ENCODE results near the gene TBC1D4. TPM values are rescaled to one million over a fixed set of nuclear protein-coding genes. Genes with fewer than 3 reads are reported as not detected.

The TBC1D4 gene
- polyA plus RNA-seq, 1 donor from 2014 or later = 3.9 TPM

DNA sequence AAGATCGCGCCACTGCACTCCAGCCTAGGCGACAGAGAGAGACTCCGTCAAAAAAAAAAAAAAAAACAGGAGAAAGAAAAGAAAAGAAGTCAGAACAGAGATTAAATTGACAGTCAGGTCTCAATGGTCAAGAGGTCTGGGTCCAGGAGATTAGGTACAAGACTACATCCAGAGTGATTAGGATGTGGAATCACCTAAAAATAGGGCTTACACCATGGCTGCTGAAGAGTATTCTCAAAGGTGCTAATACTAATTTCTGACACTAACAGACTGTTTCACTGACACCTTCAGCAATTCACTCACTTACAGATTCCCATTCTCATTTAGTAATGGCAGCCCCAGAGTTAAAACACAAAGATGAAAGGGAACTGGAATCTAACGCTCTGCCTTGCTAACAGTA, 91.7 kb downstream of the TBC1D4 start:
- Histone ChIP-seq H4K20me1 (ENCODE audit: insufficient read depth) (no peaks in the 10 kb centered on the region), H3K9me2 (ENCODE audit: insufficient read depth, low read length) (no peaks in the 10 kb centered on the region), H3K27ac (ENCODE audit: low read length) (no peak overlapping the region), H3K9me3 (ENCODE audit: low read length) (no peaks in the 10 kb centered on the region), H3K9ac (ENCODE audit: low read length) (no peak overlapping the region), H3F3A (ENCODE audit: insufficient read depth, low read length, poor library complexity, severe bottlenecking) (no peaks in the 10 kb centered on the region), H3K36me3 (ENCODE audit: insufficient read depth, low read length) (no peaks in the 10 kb centered on the region), H3K27me3 (ENCODE audit: insufficient read depth, low read depth, low read length) (no peaks in the 10 kb centered on the region), H3K79me2 (replicated peaks; ENCODE audit: insufficient read depth, low read length) (no peaks in the 10 kb centered on the region), H2AFZ (ENCODE audit: low read depth, low read length) (no peak overlapping the region), H3K4me2 (ENCODE audit: low read length) (no peak overlapping the region), H3K4me3 (ENCODE audit: low read length) (no peak overlapping the region)
- TF ChIP-seq EP300 (conservative IDR thresholded peaks at IDR 0.05; ENCODE audit: poor library complexity, severe bottlenecking) (no peak), TAF1 (IDR thresholded peaks at IDR 0.05; ENCODE audit: low read depth) (no peak), POLR2AphosphoS5 (IDR thresholded peaks at IDR 0.05) (no peak), MXI1 (conservative IDR thresholded peaks at IDR 0.05; ENCODE audit: poor library complexity, severe bottlenecking) (no peak), SMC3 (conservative IDR thresholded peaks at IDR 0.05; ENCODE audit: poor library complexity) (no peak), RAD21 (conservative IDR thresholded peaks at IDR 0.05) (no peak), EZH2 (IDR thresholded peaks at IDR 0.05; ENCODE audit: borderline replicate concordance, insufficient read depth, low read length, poor library complexity, severe bottlenecking) (no peak)
- TF ChIP-seq, protein P1, sequence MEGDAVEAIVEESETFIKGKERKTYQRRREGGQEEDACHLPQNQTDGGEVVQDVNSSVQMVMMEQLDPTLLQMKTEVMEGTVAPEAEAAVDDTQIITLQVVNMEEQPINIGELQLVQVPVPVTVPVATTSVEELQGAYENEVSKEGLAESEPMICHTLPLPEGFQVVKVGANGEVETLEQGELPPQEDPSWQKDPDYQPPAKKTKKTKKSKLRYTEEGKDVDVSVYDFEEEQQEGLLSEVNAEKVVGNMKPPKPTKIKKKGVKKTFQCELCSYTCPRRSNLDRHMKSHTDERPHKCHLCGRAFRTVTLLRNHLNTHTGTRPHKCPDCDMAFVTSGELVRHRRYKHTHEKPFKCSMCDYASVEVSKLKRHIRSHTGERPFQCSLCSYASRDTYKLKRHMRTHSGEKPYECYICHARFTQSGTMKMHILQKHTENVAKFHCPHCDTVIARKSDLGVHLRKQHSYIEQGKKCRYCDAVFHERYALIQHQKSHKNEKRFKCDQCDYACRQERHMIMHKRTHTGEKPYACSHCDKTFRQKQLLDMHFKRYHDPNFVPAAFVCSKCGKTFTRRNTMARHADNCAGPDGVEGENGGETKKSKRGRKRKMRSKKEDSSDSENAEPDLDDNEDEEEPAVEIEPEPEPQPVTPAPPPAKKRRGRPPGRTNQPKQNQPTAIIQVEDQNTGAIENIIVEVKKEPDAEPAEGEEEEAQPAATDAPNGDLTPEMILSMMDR (IDR thresholded peaks at IDR 0.05; ENCODE audit: poor library complexity, severe bottlenecking) = no peak
- TF ChIP-seq, protein P2, sequence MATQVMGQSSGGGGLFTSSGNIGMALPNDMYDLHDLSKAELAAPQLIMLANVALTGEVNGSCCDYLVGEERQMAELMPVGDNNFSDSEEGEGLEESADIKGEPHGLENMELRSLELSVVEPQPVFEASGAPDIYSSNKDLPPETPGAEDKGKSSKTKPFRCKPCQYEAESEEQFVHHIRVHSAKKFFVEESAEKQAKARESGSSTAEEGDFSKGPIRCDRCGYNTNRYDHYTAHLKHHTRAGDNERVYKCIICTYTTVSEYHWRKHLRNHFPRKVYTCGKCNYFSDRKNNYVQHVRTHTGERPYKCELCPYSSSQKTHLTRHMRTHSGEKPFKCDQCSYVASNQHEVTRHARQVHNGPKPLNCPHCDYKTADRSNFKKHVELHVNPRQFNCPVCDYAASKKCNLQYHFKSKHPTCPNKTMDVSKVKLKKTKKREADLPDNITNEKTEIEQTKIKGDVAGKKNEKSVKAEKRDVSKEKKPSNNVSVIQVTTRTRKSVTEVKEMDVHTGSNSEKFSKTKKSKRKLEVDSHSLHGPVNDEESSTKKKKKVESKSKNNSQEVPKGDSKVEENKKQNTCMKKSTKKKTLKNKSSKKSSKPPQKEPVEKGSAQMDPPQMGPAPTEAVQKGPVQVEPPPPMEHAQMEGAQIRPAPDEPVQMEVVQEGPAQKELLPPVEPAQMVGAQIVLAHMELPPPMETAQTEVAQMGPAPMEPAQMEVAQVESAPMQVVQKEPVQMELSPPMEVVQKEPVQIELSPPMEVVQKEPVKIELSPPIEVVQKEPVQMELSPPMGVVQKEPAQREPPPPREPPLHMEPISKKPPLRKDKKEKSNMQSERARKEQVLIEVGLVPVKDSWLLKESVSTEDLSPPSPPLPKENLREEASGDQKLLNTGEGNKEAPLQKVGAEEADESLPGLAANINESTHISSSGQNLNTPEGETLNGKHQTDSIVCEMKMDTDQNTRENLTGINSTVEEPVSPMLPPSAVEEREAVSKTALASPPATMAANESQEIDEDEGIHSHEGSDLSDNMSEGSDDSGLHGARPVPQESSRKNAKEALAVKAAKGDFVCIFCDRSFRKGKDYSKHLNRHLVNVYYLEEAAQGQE (IDR thresholded peaks at IDR 0.05; ENCODE audit: borderline replicate concordance) = no peak

DNA sequence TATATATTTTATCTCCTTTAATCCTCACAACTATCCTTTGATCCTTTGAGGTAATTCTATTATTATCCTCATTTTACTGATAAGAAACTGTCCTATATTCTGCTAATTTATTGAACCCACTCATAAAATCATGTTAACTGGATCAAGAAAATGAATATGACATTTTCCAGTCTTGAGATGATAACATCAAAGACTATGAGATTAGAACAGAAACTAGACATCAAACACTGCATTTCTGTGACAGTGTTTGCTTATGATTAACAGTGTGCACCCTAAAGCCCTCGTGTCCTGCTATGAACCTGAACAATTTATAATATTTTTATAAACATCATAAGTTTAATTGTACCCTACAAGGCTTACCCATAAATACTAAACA, 96.3 kb downstream of the TBC1D4 start:
- no peaks in the 10 kb centered on the region for H3K36me3 ChIP-seq (ENCODE audit: insufficient read depth, low read length)
- H3K9ac ChIP-seq (ENCODE audit: low read length) = no peak overlapping the region
- H3K4me3 ChIP-seq (ENCODE audit: low read length) = no peak overlapping the region
- H3K9me2 ChIP-seq (ENCODE audit: insufficient read depth, low read length) = no peaks in the 10 kb centered on the region
- no peak overlapping the region for H3K4me2 ChIP-seq (ENCODE audit: low read length)
- H3F3A ChIP-seq (ENCODE audit: insufficient read depth, low read length, poor library complexity, severe bottlenecking) = no peaks in the 10 kb centered on the region
- no peaks in the 10 kb centered on the region for H4K20me1 ChIP-seq (ENCODE audit: insufficient read depth)
- H2AFZ ChIP-seq (ENCODE audit: low read depth, low read length) = no peak overlapping the region
- TF ChIP-seq, protein P1 (IDR thresholded peaks at IDR 0.05; ENCODE audit: poor library complexity, severe bottlenecking) = no peak
- TF ChIP-seq EP300 (conservative IDR thresholded peaks at IDR 0.05; ENCODE audit: poor library complexity, severe bottlenecking) = no peak
- no peak for TF ChIP-seq SMC3 (conservative IDR thresholded peaks at IDR 0.05; ENCODE audit: poor library complexity)
- TF ChIP-seq, protein P2 (IDR thresholded peaks at IDR 0.05; ENCODE audit: borderline replicate concordance) = no peak
- TF ChIP-seq TAF1 (IDR thresholded peaks at IDR 0.05; ENCODE audit: low read depth) = no peak
- no peak for TF ChIP-seq EZH2 (IDR thresholded peaks at IDR 0.05; ENCODE audit: borderline replicate concordance, insufficient read depth, low read length, poor library complexity, severe bottlenecking)
- TF ChIP-seq POLR2AphosphoS5 (IDR thresholded peaks at IDR 0.05) = no peak
- no peak for TF ChIP-seq RAD21 (conservative IDR thresholded peaks at IDR 0.05)
- no peak for TF ChIP-seq MXI1 (conservative IDR thresholded peaks at IDR 0.05; ENCODE audit: poor library complexity, severe bottlenecking)
- no peak overlapping the region for H3K27ac ChIP-seq (ENCODE audit: low read length)
- H3K9me3 ChIP-seq (ENCODE audit: low read length) = no peaks in the 10 kb centered on the region
- H3K79me2 ChIP-seq (replicated peaks; ENCODE audit: insufficient read depth, low read length) = no peaks in the 10 kb centered on the region
- no peaks in the 10 kb centered on the region for H3K27me3 ChIP-seq (ENCODE audit: insufficient read depth, low read depth, low read length)
